ENCODE measurements around the gene IGHMBP2. TPM values are rescaled to one million over a fixed set of nuclear protein-coding genes. Genes with fewer than 3 reads are reported as not detected.

IGHMBP2 gene
- total and polyA plus RNA-seq, 2 of the 8 experiments (the other 6 are each of a cell fraction or from before 2014, with no cell fraction given): 8.4 to 17.6 TPM

- no peak for TF ChIP-seq SRF (IDR thresholded peaks at IDR 0.05; ENCODE audit: low read depth, low read length)
- no peak for TF ChIP-seq KDM1A (IDR thresholded peaks at IDR 0.05; ENCODE audit: borderline replicate concordance, low read length)
- no peak for TF ChIP-seq CEBPB (IDR thresholded peaks at IDR 0.05; ENCODE audit: low read depth, low read length)
- no peak for TF ChIP-seq KDM5A (IDR thresholded peaks at IDR 0.05; ENCODE audit: low read length)
- no peak for TF ChIP-seq SP1 (IDR thresholded peaks at IDR 0.05; ENCODE audit: low read depth, low read length)
- TF ChIP-seq CTBP2 (IDR thresholded peaks at IDR 0.05; ENCODE audit: borderline replicate concordance, insufficient read depth, insufficient read length, low read length): no peak
These were observed 12.7 kb downstream of the IGHMBP2 start (continued) for GRCh38 chr11:68916439-68916838.

Data from H1 (cell line).